ENCODE measurements around the gene ABCA1. TPM values are rescaled to one million over a fixed set of nuclear protein-coding genes. Genes with fewer than 3 reads are reported as not detected.

ABCA1 gene, protein sequence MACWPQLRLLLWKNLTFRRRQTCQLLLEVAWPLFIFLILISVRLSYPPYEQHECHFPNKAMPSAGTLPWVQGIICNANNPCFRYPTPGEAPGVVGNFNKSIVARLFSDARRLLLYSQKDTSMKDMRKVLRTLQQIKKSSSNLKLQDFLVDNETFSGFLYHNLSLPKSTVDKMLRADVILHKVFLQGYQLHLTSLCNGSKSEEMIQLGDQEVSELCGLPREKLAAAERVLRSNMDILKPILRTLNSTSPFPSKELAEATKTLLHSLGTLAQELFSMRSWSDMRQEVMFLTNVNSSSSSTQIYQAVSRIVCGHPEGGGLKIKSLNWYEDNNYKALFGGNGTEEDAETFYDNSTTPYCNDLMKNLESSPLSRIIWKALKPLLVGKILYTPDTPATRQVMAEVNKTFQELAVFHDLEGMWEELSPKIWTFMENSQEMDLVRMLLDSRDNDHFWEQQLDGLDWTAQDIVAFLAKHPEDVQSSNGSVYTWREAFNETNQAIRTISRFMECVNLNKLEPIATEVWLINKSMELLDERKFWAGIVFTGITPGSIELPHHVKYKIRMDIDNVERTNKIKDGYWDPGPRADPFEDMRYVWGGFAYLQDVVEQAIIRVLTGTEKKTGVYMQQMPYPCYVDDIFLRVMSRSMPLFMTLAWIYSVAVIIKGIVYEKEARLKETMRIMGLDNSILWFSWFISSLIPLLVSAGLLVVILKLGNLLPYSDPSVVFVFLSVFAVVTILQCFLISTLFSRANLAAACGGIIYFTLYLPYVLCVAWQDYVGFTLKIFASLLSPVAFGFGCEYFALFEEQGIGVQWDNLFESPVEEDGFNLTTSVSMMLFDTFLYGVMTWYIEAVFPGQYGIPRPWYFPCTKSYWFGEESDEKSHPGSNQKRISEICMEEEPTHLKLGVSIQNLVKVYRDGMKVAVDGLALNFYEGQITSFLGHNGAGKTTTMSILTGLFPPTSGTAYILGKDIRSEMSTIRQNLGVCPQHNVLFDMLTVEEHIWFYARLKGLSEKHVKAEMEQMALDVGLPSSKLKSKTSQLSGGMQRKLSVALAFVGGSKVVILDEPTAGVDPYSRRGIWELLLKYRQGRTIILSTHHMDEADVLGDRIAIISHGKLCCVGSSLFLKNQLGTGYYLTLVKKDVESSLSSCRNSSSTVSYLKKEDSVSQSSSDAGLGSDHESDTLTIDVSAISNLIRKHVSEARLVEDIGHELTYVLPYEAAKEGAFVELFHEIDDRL (N-terminal part only)
- 18.5 and 63.1 TPM in 2 replicates for total RNA-seq

GRCh38 chr9:104927912-104928740 lies at the start of gene ABCA1:
Gene ABCA1 (minus strand): TSS chr9:104928155. CDS start chr9:104903679, 24,476 bp downstream.

DNA sequence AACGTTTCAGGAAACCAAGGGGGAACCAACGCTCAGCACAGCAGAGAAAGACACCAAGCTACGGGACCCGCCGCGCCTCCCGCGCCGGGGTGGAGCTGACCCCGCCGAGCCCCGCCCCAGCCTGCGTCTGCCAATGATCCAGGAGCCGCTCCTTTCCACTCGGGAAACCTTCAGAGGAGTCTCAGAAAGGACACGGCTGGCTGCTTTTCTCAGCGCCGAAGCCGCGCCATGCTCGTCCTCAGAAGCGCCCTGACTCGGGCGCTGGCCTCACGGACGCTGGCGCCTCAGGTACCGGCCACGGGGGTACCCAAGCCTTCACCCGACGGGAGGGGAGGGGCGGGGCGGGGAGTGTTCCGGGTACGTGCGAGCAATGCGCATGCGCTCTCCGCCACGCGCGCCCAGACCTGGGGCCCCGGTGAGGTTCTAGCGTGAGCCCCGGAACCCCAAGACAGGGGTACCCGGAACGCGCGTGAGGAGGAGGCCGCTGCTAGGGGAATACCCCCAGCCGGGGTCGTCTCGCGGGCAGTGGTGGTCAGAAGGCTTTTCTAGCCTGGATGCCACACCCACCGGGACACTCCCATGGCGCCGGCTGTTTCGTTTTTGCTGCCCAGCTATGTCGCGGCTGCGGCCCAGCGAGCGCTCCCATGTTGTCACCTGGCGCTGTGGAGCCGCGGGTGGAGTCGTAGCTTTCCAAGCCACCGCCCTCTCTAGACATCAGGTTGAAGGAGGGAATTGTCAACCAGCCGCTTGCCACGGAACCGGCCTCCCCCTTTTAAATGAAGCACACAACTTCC lies 180.2 kb downstream of the ABCA1 start, which contains the start of gene NIPSNAP3A:
Gene NIPSNAP3A (plus strand): TSS at position 119 of the 794 bp plus-strand sequence. CDS start 110 bp downstream, at position 229.

Other genes starting within 250 kb of the ABCA1 start
- not detected in 2 replicates for gene OR13D1, start 233.6 kb downstream of the ABCA1 start, total RNA-seq
- 23.0 and 32.0 TPM in 2 replicates for gene NIPSNAP3A, start 180.5 kb downstream of the ABCA1 start, total RNA-seq
- 0.48 and 0.64 TPM in 2 replicates for gene NIPSNAP3B, start 164.0 kb downstream of the ABCA1 start, total RNA-seq

Data from tracheal epithelial cell (primary cell).